Hematopoietic multipotent progenitor cell treated with erythropoietin and hydrocortisone succinate and interleukin-3 and kit ligand, for 17 days (in vitro differentiated cells): ENCODE data around the gene ITGAE.
A peak's percentile ranks its signal among the peaks of the same experiment; 100 is the strongest.
"Not testable (repeated sequence)": the region's sequence is repeated elsewhere in the genome, so short reads cannot be mapped to it uniquely, and the experiment has no call there.

ENCODE experiments used
- DNase-seq: peaks from one replicate; pipeline ENCODE4 v3.0.0-alpha.2; 2015; ENCODE audit warnings: low spot score

Gene ITGAE, protein sequence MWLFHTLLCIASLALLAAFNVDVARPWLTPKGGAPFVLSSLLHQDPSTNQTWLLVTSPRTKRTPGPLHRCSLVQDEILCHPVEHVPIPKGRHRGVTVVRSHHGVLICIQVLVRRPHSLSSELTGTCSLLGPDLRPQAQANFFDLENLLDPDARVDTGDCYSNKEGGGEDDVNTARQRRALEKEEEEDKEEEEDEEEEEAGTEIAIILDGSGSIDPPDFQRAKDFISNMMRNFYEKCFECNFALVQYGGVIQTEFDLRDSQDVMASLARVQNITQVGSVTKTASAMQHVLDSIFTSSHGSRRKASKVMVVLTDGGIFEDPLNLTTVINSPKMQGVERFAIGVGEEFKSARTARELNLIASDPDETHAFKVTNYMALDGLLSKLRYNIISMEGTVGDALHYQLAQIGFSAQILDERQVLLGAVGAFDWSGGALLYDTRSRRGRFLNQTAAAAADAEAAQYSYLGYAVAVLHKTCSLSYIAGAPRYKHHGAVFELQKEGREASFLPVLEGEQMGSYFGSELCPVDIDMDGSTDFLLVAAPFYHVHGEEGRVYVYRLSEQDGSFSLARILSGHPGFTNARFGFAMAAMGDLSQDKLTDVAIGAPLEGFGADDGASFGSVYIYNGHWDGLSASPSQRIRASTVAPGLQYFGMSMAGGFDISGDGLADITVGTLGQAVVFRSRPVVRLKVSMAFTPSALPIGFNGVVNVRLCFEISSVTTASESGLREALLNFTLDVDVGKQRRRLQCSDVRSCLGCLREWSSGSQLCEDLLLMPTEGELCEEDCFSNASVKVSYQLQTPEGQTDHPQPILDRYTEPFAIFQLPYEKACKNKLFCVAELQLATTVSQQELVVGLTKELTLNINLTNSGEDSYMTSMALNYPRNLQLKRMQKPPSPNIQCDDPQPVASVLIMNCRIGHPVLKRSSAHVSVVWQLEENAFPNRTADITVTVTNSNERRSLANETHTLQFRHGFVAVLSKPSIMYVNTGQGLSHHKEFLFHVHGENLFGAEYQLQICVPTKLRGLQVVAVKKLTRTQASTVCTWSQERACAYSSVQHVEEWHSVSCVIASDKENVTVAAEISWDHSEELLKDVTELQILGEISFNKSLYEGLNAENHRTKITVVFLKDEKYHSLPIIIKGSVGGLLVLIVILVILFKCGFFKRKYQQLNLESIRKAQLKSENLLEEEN

DNA sequence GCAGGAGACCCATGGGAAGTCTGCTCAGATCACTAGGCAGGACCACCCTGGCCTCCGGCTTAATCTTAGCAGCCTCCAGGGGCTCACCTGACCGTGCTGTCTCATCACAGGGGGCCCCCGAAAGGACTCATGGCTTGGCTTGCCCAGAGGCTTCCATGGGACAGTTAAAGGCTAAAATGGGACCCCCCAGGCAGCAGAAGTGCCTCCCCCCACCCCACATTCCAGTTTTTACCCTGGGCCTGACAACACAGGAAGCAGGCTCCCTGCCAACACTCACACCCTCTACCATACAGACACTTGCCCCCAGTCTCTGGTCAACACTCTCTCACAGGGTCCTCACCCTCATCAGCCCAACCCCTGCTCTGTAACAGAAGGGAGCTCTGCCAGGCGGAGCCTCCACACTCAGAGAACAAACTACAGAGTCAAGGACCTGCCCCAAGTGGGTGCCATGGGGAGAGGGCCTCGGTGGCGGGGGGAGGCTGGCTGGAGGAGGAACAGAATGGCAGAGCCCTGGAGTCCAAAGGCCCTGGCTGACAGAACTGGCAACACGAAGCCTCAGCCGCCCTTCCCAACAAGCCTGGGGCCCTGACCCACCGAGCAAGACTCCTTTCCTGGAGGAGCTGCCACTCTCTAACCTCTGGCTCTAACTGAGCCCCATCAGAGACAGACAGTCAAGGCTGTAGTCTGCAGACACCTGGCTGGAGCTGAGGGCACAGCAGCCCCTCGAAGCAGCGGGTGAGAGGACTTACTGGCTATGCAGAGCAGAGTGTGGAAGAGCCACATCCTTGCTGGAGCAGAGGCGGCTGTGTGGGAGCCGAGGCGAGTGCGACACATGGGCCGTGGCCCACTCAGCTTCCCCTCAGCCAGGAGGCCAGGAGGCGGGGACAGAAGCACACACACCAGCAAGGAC lies at the start of gene ITGAE:
Gene ITGAE (minus strand): TSS at position 827 of the 910 bp plus-strand sequence. CDS start 44 bp downstream, at position 783.
- no peak for DNase-seq

DNA sequence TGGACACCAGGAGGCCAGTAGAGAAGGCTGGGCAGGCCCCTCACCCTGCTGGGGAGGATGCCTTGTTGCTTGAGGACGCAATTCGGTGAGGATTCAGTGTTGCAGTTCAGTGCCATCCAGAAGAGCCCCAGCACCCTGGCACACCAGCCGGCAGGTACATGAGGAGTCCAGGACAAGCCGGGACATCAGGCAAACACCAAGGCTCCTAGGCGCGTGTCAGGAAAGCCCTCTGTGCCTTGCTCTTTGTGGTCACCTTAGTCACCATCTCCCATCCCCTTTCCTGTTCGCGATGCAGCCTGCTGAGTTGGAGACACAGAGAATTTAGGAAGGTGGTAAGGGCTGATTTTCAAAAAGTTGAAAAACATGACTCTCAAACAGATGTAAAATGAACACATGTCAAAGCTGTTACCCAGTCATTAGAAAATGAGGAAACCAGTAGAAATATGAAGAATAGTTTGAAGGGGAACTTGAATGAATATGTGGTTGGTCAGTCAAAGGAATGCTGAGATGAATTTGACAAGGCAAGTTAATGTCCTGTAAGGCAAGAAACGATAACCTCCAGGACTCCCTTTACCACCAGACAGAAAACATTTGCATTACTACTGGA lies 47.3 kb upstream of the ITGAE start:
- no peak for DNase-seq

DNA sequence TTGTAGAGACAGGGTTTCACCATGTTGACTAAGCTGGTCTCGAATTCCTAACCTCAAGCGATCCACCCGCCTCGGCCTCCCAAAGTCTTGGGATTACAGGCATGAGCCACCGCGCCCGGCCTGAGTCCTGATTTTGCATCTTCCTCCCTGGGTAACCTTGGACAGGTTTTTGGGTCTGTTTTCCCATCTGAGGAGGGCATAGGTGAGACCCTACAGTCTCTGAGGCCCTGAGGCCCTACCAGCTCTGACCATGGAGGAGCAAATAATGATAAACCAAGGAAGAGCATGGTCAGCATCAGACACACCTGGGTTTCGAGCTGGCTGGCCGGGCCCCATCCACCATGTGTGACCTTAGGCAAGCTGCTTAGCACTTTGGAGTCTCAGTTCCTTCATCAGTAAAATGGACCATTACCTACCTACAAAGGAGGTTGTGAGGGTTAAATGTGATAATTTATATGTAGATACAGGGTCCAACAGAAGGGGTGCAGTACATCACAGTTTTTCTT lies 46.2 kb upstream of the ITGAE start:
- DNase-seq = no peak

DNA sequence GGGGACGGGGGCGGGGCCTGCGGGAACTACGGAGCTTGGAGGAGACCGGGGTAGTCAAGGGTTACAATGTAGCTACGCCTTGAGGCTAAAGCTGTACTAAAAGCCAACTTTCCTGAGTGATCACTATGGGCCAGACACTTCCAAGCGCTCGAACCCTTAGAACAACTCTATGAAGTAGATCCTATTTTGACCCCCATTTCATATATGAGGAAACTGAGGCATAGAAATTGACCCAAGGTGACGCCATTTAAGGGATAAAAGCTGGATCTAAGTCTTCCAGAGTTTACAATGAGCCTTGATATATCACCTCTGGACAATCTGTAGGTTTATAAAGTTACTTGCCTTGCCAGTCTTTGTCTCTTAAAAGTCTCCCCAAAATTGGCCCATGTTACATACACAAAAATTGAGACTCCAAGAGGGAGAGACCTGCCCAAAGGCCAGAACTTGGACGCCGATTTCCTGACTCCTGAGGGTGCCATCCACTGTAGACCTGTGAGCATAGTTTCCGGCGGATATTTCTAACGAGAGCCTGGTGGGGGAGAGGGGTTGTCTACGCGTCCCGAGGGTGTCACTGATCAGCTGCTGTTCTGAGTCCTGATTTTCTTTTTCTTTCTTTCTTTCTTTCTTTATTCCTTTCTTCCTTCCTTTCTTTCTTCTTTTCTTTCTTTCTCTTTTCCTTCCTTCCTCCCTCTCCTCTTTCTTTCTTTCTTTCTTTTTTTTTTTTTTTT lies 45.6 kb upstream of the ITGAE start:
- no peak for DNase-seq

DNA sequence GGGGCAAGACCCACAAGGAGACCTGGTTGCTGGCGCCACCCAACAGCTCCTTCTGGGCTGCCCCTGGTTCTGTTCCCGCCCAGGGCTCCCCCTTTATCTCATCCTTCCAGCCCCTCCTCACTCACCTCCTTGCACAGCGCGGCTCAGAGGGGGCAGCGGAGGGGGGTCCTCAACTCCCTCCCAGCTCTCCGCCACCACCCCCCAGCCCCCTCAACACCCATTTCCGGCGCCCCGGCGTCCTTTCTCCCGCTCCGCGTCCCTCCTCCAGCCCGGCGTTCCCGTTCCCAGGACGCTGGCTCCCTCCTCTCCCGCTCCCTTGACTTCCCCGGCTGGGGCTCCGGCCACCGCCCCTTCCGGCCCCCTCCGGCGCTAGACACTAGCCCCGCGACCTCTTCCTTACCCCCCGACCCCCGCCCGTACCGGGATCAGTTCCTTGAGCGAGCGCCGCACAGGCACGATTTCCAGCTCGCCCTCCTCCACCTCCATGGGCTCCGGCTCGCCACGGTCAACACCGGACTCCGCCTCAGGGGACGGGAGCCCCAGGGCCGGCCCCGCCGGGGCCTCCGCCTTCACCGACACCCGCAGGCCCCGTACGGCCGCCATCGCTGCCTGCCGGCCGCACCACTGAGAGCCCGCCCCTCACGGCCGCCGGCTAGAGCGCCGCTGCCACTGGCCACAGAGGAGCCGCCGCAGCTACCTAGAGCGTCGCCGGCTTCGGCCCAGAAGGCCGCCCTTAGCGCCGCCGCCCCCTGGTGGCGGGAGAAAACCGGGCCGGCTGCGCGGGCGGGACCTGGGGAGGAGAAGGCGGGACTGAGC lies 44.8 kb upstream of the ITGAE start, which contains the start of gene NCBP3:
Gene NCBP3 (minus strand): TSS at position 626 of the 816 bp plus-strand sequence. CDS start 23 bp downstream, at position 603.
- peak; percentile 96 for DNase-seq

DNA sequence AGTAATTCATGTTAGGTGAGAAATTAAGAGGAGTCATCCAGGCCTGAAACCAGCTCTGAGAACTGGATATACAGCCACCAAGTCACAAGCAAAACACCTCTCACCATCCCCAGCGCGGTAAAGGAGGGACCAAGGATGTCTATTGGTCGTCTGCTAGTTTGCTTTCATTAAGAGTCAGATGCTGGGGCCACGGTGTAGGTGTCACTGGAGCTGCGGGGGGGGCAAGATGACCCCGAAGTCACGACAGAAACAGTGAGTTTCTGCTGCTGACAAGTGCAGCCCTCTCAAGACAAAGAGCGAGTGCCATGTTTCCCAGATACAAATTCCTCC lies 44.3 kb upstream of the ITGAE start:
- DNase-seq = no peak

DNA sequence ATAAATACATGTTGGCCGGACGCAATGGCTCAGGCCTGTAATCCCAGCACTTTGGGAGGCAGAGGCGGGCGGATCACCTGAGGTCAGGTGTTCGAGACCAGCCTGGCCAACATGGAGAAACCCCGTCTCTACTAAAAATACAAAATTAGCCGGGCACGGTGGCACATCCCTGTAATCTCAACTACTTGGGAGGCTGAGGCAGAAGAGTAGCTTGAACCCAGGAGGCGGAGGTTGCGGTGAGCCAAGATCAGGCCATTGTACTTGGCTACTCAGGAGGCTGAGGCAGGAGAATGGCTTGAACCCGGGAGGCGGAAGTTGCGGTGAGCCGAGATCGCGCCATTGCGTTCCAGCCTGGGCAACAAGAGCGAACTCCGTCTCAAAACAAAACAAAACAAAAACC lies 43.6 kb upstream of the ITGAE start:
- DNase-seq = not testable (repeated sequence)

DNA sequence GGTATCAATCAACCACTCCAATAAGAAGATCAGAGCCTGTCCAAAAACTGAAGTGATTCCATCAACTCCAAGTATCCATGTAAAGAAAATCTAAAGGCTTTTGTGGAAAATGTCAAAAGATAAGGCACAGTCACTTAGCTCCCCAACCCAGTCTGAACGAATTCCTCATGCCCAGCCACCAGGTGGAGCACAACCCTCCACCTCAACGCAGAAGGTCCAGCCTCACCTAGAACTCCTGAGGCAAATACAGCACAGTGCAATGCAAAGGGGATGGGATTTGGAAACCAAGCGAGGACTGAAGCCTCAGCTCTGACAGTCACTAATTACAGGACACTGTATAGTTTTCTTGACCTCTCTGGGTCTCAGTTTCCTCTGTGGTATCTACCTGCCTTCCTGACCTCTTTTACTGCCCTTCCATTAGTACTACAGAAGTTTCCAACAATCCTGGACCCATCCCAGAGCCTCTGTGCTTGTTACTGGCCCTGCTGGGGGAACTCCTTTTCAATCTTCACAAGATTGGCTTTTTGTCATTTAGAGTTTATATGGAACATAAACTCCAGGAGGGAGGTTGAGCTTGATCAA lies 43.0 kb upstream of the ITGAE start:
- peak; percentile 65 for DNase-seq

DNA sequence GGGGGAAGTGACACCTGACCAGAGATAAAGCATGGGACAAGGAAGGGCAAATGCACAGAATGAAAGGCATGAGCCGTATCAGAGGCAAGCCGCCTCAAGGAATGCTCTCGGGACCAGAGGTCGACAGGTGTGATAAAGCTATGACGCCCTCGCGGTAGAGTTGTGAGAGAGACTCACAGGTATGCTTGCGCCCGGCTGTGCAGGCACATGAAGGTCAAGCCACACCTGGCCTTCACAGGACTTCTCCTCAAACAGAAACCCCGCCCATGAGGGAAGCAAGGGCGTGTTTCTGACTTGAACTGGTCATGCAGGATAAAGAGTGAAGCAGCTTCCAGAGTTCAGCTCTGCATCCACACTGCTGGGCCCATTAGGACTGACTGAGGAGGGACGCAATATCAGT lies 37.2 kb upstream of the ITGAE start:
- no peak for DNase-seq

DNA sequence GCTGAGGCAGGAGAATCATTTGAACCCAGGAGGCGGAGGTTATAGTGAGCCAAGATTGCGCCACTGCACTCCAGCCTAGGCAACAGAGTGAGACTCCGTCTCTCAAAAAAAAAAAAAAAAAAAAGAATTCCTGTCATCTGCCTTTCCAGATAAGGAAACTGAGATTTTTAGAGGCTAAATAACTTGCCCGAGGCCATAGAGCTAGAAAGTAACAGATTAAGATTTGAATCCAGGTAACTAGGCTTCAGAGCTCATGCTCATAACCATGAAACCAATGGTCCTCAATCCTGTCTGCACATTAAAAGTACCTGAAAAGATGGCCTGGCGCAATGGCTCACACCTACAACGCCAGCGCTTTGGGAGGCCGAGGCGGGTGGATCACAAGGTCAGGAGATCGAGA lies 35.6 kb upstream of the ITGAE start:
- DNase-seq = no peak

DNA sequence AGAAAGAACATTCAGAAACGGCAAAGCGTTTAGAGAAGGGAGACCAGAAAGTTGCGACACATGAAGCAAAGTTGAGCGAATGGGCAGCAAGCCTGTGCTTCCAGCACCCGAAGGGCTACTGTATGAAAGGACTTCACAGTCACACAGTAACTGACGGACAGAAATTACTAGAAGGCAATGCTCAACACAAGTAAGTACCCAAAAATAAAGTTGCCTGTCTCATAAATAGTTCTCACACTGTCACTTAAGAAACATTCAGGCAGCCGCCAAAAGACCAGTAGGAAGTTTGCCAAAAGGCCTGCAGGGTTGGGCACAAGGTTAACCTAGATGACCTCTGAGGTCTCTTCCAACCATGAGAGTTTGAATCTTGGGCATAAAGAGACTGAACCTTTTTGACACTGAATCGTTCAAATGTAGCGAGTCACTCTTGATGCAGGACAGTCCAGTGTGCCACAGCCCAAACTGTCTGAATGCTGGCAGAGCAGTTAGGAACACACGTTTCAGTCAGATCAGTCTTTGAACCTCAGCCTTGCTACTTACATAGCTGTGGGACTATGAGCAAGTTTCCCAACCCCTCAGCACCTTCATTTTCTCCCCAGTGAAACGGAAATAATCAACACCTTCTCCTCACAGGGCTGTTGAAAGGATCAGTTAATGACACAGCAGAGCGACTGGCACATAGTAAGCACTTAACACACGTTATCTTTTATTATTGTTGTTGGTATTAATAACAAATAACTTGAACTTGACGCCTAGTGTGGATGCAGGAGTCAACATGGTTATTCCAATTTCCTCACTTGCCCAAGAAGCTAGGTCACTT lies 34.6 kb upstream of the ITGAE start:
- DNase-seq = no peak

DNA sequence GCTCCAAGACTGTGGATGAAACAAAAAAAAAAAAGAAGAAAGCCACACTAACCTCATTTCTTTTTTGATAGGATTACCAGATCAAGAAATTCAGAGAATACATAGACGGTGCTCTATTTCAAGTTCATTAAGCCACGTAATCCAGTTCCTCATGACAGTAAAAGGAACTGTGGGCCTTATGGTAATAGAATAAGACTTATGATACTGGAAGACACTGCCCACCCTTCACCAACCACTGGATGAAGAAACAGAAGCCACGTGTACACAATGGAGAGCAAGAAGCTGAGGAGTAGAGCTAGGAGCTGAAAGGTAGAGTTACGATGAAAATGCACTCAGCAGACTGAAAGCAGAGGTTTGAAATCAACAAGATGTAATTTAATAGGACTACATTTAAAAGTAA lies 33.8 kb upstream of the ITGAE start:
- no peak for DNase-seq

DNA sequence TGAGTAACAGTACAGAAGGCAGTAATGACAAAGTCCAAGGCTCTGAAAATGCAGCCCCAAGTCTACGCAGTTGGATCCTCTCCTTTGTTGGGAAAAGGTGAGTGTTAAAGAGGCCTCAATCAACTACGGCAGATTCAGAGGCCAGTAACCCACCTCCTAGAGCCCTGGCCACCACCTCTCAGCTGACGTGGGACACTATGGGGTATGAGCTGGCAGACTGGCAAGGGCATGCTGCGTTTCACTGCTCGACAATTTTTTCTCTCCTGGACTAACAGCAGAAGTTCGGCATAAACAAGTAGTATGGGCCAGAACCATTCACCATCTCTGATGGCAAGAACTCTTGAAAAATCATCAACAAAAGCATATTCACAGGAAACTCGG lies 27.9 kb upstream of the ITGAE start:
- no peak for DNase-seq

DNA sequence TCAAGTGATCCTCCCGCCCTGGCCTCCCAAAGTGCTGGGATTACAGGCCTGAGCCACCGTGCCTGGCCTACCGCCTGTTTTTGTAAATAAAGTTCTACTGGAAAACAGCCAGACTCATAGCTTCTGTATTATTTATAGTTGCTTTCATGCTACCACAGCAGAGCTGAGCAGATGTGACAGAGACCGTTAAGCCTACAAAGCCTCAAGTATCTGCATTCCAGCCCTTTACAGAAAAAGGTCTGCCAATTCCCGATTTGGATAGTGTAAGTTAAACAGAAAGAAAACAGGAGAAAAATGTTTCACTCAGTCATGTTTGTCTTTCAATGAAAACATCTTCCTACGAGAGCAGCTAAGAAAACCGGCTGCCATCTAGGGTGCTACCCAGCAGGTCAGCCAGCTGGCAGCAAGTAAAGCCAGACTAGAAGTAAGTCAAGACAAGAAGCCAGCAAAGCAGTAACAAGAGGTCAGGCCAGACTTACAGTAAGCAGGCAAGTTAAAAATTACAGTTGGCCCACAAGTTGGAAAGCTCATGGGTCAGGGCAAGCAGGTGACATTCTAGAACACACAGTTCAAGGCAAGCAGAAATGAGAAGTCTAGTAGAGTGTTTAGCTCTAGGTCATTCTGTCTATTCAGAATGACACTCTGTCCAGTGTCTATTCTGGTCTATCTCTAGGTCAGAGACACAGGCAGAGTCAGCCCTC lies 27.3 kb upstream of the ITGAE start:
- no peak for DNase-seq

DNA sequence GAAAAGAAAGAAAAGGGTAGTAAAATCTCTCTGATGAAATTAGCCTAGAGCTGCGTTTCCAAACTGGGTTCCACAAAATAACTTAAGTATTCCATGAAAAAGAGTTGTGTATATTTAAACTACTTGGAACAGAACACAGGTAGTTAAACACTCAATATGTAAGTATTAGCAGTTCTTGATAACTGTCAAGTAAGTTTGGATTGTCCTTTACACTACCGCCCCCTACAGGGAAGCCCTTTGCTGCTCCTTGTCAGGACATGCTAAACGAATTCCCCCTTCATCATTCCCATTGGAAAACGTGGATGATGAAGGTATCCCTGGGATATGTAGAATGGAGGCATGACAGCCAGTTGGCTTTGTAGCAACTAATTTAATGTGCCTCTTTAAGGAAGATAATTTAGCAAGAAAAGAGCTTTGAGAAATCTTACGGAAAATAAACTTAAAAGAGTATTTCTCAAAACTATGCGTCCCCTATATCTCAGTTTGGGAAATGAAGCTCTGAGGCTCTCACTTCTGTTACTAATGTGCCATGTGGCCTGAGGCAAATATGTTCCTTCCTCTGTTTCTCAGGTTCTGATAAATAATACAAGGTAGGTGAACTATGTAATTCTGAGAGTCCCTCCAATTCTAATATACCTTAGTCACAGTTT lies 26.3 kb upstream of the ITGAE start:
- DNase-seq = peak; percentile 50

DNA sequence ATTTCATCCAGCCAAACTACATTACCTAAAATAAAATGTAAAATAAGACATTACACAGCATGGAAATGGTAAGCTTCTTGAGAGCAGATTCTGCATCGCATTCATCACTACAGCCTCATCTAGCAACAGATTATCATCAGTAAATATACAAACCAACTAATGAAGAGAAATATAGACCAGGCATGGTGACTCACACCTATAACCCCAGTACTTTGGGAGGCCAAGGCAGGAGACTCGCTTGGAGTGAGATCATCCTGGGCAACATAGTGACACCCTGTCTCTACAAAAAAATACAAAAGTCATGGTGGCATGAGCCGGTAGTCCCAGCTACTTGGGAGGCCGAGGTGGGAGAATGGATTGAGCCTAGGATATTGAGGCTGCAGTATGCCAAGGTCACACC lies 25.2 kb upstream of the ITGAE start:
- DNase-seq = no peak

DNA sequence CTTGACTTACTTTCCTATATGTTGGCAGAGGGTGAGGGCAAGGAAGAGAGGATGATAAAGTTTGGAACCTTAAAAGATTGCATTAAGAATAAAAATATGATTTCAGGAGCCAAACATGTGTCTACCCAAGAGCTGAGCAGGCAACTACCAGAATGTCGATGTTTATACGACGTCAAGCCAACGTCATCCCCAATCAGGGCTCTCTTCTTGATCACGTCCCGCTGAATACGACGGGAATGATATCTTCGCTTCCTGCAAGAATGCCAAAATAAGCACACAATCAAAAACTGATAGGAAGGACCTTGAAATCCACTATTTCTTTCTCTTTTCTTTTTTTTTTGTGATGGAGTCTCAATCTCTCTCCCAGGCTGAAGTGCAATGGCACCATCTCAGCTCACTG lies 20.1 kb upstream of the ITGAE start:
- DNase-seq = no peak
